Esophagus muscularis mucosa (tissue), 4 donors: ENCODE measurements around the gene TMEM123. TPM values are rescaled to one million over a fixed set of nuclear protein-coding genes. Genes with fewer than 3 reads are reported as not detected.
A peak's percentile ranks its signal among the peaks of the same experiment; 100 is the strongest.

ENCODE experiments used
- DNase-seq: peaks from one replicate; pipeline ENCODE4 v3.0.0-alpha.2; 2017; ENCODE audit errors: extremely low spot score
- H3K27ac ChIP-seq, 4 donors: fragments of 200-600 bp; sonication (generic); replicated peaks in 1 of 4; 1 replicate in 3 of 4; 2 replicates in 1 of 4; pipeline ENCODE4 v1.5.1; 2016 to 2019; ENCODE audit warnings: mild to moderate bottlenecking in 1 of 4
- H3K27me3 ChIP-seq, 4 donors: fragments of 200-600 bp; sonication (generic); one replicate each; pipeline versions ENCODE4 v1.5.1 to v1.6.0; 2016 to 2019
- H3K36me3 ChIP-seq, 4 donors: fragments of 200-600 bp; sonication (generic); one replicate each; pipeline ENCODE4 v1.5.1; 2016 to 2019
- H3K4me1 ChIP-seq, 4 donors: fragments of 200-600 bp; sonication (generic); one replicate each; pipeline ENCODE4 v1.5.1; 2016 to 2019
- H3K4me3 ChIP-seq, 4 donors: fragments of 200-600 bp; sonication (generic); 1 replicate in 2 of 4; 2 replicates in 2 of 4; pipeline ENCODE4 v1.5.1; 2016 to 2019; ENCODE audit warnings: mild to moderate bottlenecking in 4 of 4, moderate library complexity in 1 of 4
- H3K9me3 ChIP-seq, 4 donors: fragments of 200-600 bp; sonication (generic); 1 replicate in 3 of 4; 2 replicates in 1 of 4; pipeline ENCODE4 v1.5.1; 2016 to 2019
- EP300 ChIP-seq: sonication (generic); formaldehyde crosslinking; IDR thresholded peaks from one replicate; pipeline ENCODE4 v1.6.1; 2017; ENCODE audit warnings: antibody characterized with exemption
- POLR2A ChIP-seq: fragments of 450-650 bp; IDR thresholded peaks from one replicate; pipeline ENCODE4 v1.6.1; 2017; ENCODE audit warnings: antibody characterized with exemption, moderate library complexity, mild to moderate bottlenecking, low read depth
- POLR2AphosphoS5 ChIP-seq, 2 donors: sonication (generic); formaldehyde crosslinking; IDR thresholded peaks; one replicate each; pipeline ENCODE4 v1.6.1; 2017; ENCODE audit warnings: antibody characterized with exemption in 2 of 2
- WGBS: methylation state at CpG from one replicate; pipeline ENCODE4 v1.1.5; 2018; 5-methylcytosine and 5-hydroxymethylcytosine counted together
- intact Hi-C: fragments of 100-400 bp; cut with DNase I; formaldehyde crosslinking; loops from one replicate; pipeline ENCODE4 v1.15.1; 2023
- total RNA-seq, 4 donors: library from RNA; depleted of rRNA; stranded (reverse); fragments of >200 nt; gene quantifications; one replicate each; pipeline versions ENCODE4 v1.1.0 to v1.2.1, GENCODE V29; 2016
- TF ChIP-seq, protein P1 (sequence below), 3 experiments: fragments of 200-600 bp in 2 of 3; fragments of 450-650 bp in 1 of 3; sonication (generic) in 2 of 3; IDR thresholded peaks; one replicate each; pipeline ENCODE4 v1.5.1; 2017 to 2019; ENCODE audit warnings: antibody characterized with exemption in 3 of 3, mild to moderate bottlenecking in 2 of 3, moderate library complexity in 1 of 3

The TMEM123 gene
- total RNA-seq, 4 donors from 2014 or later, result 82.7 to 116 (median 88.8) TPM

DNA sequence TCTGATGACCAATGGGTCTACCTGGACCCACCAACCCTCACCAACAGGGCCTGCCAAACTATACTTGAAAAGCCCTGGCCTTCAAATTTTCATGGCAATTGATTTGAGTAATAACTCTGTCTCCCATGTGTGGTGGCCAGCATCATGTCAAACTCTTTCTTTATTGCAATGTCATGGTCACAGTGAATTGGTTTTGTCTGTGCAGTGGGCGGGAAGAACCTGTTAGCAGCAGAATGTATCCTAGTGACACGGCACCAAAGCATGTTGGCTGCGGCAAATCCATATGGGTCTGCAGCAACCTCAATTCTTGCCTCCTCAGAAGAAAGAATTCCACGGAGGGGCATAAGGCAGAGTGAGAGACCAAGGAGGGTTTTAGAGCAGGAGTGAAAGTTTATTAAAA is 19.6 kb upstream of the TMEM123 start:
- Histone ChIP-seq H3K9me3 (no peaks in the 10 kb centered on the region), H3K27ac (no peak overlapping the region), H3K4me3 (no peak overlapping the region), H3K4me1 (peaks cover 6 to 12% (median 9%) of the 10 kb centered on the region in 4 donors), H3K27me3 (no peaks in the 10 kb centered on the region), H3K36me3 (no peaks in the 10 kb centered on the region)
- WGBS, result 98% methylated on average over 4 of the region's 4 CpGs
- no peak for TF ChIP-seq EP300
- no peak for TF ChIP-seq POLR2A
- TF ChIP-seq POLR2AphosphoS5 (IDR thresholded peaks at IDR 0.05), result no peak
- TF ChIP-seq, protein P1, sequence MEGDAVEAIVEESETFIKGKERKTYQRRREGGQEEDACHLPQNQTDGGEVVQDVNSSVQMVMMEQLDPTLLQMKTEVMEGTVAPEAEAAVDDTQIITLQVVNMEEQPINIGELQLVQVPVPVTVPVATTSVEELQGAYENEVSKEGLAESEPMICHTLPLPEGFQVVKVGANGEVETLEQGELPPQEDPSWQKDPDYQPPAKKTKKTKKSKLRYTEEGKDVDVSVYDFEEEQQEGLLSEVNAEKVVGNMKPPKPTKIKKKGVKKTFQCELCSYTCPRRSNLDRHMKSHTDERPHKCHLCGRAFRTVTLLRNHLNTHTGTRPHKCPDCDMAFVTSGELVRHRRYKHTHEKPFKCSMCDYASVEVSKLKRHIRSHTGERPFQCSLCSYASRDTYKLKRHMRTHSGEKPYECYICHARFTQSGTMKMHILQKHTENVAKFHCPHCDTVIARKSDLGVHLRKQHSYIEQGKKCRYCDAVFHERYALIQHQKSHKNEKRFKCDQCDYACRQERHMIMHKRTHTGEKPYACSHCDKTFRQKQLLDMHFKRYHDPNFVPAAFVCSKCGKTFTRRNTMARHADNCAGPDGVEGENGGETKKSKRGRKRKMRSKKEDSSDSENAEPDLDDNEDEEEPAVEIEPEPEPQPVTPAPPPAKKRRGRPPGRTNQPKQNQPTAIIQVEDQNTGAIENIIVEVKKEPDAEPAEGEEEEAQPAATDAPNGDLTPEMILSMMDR (IDR thresholded peaks at IDR 0.05), result no peak
- DNase-seq, result peak; percentile 26
- intact Hi-C loops, result no loop called here

- TF ChIP-seq, protein P1 (IDR thresholded peaks at IDR 0.05), result no peak
- no peak for TF ChIP-seq POLR2AphosphoS5 (IDR thresholded peaks at IDR 0.05)
- no peak for TF ChIP-seq POLR2A
- TF ChIP-seq EP300, result no peak
- no peak overlapping the region for H3K4me3 ChIP-seq
Measured at GRCh38 chr11:102471474-102471873, 18.9 kb upstream of the TMEM123 start.

GRCh38 chr11:102470251-102470650 is 17.7 kb upstream of the TMEM123 start:
- DNase-seq, result no peak
- Histone ChIP-seq H3K9me3 (no peaks in the 10 kb centered on the region), H3K27me3 (no peaks in the 10 kb centered on the region), H3K4me1 (peaks cover 4 to 12% (median 7%) of the 10 kb centered on the region in 4 donors), H3K27ac (no peak overlapping the region), H3K4me3 (no peak overlapping the region), H3K36me3 (no peaks in the 10 kb centered on the region)
- WGBS, result 97% methylated on average over 3 of the region's 3 CpGs
- no peak for TF ChIP-seq POLR2AphosphoS5 (IDR thresholded peaks at IDR 0.05)
- TF ChIP-seq, protein P1 (IDR thresholded peaks at IDR 0.05), result no peak
- TF ChIP-seq POLR2A, result no peak
- TF ChIP-seq EP300, result no peak
- intact Hi-C loops, result no loop called here

More at GRCh38 chr11:102471474-102471873, 18.9 kb upstream of the TMEM123 start:
- peak; percentile 3 for DNase-seq
- Histone ChIP-seq H3K4me1 (peaks cover 4 to 12% (median 7%) of the 10 kb centered on the region in 4 donors), H3K36me3 (no peaks in the 10 kb centered on the region), H3K27me3 (no peaks in the 10 kb centered on the region), H3K9me3 (no peaks in the 10 kb centered on the region), H3K27ac (no peak overlapping the region)
- intact Hi-C loops, result no loop called here

- Histone ChIP-seq H3K36me3 (no peaks in the 10 kb centered on the region), H3K4me1 (peaks cover 4 to 12% (median 7%) of the 10 kb centered on the region in 4 donors), H3K4me3 (no peak overlapping the region), H3K27ac (no peak overlapping the region), H3K27me3 (no peaks in the 10 kb centered on the region), H3K9me3 (no peaks in the 10 kb centered on the region)
- DNase-seq, result peak; percentile 90
- no peak for TF ChIP-seq POLR2A
- intact Hi-C loops, result no loop called here
- WGBS, result 71% methylated on average over 6 of the region's 8 CpGs
Measured at GRCh38 chr11:102469196-102469821, 16.7 kb upstream of the TMEM123 start.

DNA sequence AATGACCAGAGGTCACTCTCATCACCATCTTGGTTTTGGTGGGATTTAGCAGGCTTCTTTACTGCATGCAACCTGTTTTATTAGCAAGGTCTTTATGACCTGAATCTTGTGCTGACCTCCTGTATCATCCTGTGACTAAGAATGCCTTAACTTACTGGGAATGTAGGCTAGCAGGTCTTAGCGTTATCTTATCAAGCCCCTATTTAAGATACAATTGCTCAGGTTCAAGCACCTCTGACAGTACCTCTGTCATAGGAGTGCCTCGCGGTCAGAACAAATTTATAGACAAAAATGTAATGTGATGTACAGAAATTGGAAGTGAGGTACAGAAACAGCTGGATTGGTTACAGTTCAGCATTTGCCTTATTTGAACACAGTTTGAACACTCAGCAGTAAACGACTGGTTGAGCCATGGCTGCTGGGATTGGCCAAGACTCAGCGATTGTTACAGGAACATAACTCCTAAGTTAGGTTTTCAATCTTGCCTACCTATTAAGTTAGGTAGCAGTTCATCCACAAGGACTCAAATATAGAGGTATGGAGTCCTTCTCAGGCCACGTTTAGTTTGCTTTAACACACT is 16.1 kb upstream of the TMEM123 start:
- TF ChIP-seq, protein P1 (IDR thresholded peaks at IDR 0.05), result no peak
- TF ChIP-seq POLR2AphosphoS5 (IDR thresholded peaks at IDR 0.05) (no peak), POLR2A (no peak), EP300 (no peak)
- DNase-seq, result peak; percentile 19
- whole genome bisulfite sequencing, result 68% methylated on average over 6 of the region's 6 CpGs

More for the DNA sequence above, 16.1 kb upstream of the TMEM123 start:
- Histone ChIP-seq H3K27me3 (no peaks in the 10 kb centered on the region), H3K4me3 (no peak overlapping the region), H3K27ac (no peak overlapping the region), H3K4me1 (peaks cover 4 to 12% (median 7%) of the 10 kb centered on the region in 4 donors), H3K9me3 (no peaks in the 10 kb centered on the region), H3K36me3 (no peaks in the 10 kb centered on the region)
- intact Hi-C loops, result no loop called here
